Eye (tissue), 1 donor: Measurements from ENCODE around the gene MAP3K15.

ENCODE experiments used
- DNase-seq: peaks from one replicate; pipeline ENCODE4 v3.0.0-alpha.2; 2015

Gene MAP3K15

GRCh38 chrX:19514791-19515614 lies at the start of gene MAP3K15:
Gene MAP3K15, minus strand, starts transcription at chrX:19515508. Its CDS starts 247 bp downstream, at chrX:19515261.
- peak; percentile 22 for DNase-seq

GRCh38 chrX:19564606-19565005 lies 49.3 kb upstream of the MAP3K15 start:
- DNase-seq: no peak

- no peak for DNase-seq
Measured at GRCh38 chrX:19563746-19564145, 48.4 kb upstream of the MAP3K15 start.

- DNase-seq: no peak
Measured at GRCh38 chrX:19563327-19563726, 48.0 kb upstream of the MAP3K15 start.

GRCh38 chrX:19560611-19561010 lies 45.3 kb upstream of the MAP3K15 start:
- no peak for DNase-seq

- DNase-seq: no peak
Measured at GRCh38 chrX:19557822-19558221, 42.5 kb upstream of the MAP3K15 start.

- DNase-seq: no peak
Measured at GRCh38 chrX:19556202-19556601, 40.9 kb upstream of the MAP3K15 start.

GRCh38 chrX:19555683-19556082 lies 40.4 kb upstream of the MAP3K15 start:
- no peak for DNase-seq

GRCh38 chrX:19555236-19555635 lies 39.9 kb upstream of the MAP3K15 start:
- no peak for DNase-seq

- DNase-seq: no peak
Measured at GRCh38 chrX:19554786-19555185, 39.5 kb upstream of the MAP3K15 start.

- DNase-seq: no peak
Measured at GRCh38 chrX:19552793-19553192, 37.5 kb upstream of the MAP3K15 start.

- DNase-seq: no peak
Measured at GRCh38 chrX:19549838-19550237, 34.5 kb upstream of the MAP3K15 start.

- DNase-seq: no peak
Measured at GRCh38 chrX:19548934-19549333, 33.6 kb upstream of the MAP3K15 start.

GRCh38 chrX:19548279-19548678 lies 33.0 kb upstream of the MAP3K15 start:
- no peak for DNase-seq

- DNase-seq: no peak
Measured at GRCh38 chrX:19545651-19546050, 30.3 kb upstream of the MAP3K15 start.

- DNase-seq: peak; percentile 75
Measured at GRCh38 chrX:19544693-19545305, 29.5 kb upstream of the MAP3K15 start.

- no peak for DNase-seq
Measured at GRCh38 chrX:19543951-19544381, 28.7 kb upstream of the MAP3K15 start.

GRCh38 chrX:19543020-19543715 lies 27.9 kb upstream of the MAP3K15 start:
- no peak for DNase-seq

GRCh38 chrX:19541931-19542330 lies 26.6 kb upstream of the MAP3K15 start:
- no peak for DNase-seq

GRCh38 chrX:19541196-19541595 lies 25.9 kb upstream of the MAP3K15 start:
- no peak for DNase-seq

- DNase-seq: no peak
Measured at GRCh38 chrX:19540076-19540475, 24.8 kb upstream of the MAP3K15 start.

- DNase-seq: no peak
Measured at GRCh38 chrX:19539665-19540064, 24.4 kb upstream of the MAP3K15 start.

- DNase-seq: peak; percentile 28
Measured at GRCh38 chrX:19535476-19535875, 20.2 kb upstream of the MAP3K15 start.

- DNase-seq: no peak
Measured at GRCh38 chrX:19532709-19533108, 17.4 kb upstream of the MAP3K15 start.
